Activated naive CD4-positive, alpha-beta T cell treated with anti-CD3 and anti-CD28 coated beads, Interleukin-2, amount 50 U/mL, for 24 hours (primary cell): ENCODE measurements around the gene GNRH2.

Experiments used
- H3K27ac Mint-ChIP-seq: one replicate; pipeline ENCODE4 v1.8.0; 2021; ENCODE audit warnings: mild to moderate bottlenecking, mixed read lengths
- H3K27me3 Mint-ChIP-seq: one replicate; pipeline ENCODE4 v1.8.0; 2021; ENCODE audit warnings: mixed read lengths
- H3K36me3 Mint-ChIP-seq: one replicate; pipeline ENCODE4 v1.8.0; 2021; ENCODE audit warnings: mixed read lengths
- H3K4me1 Mint-ChIP-seq: one replicate; pipeline ENCODE4 v1.8.0; 2021; ENCODE audit warnings: mixed read lengths
- H3K4me3 Mint-ChIP-seq: one replicate; pipeline ENCODE4 v1.8.0; 2021; ENCODE audit warnings: mild to moderate bottlenecking, mixed read lengths
- H3K9me3 Mint-ChIP-seq: one replicate; pipeline ENCODE4 v1.8.0; 2021; ENCODE audit warnings: mixed read lengths

GNRH2 gene

GRCh38 chr20:3031524-3032147 lies 11.8 kb upstream of the GNRH2 start:
- Mint-ChIP-seq H3K36me3 (peaks cover 17% of the 10 kb centered on the region), H3K9me3 (no peaks in the 10 kb centered on the region), H3K4me1 (no peaks in the 10 kb centered on the region), H3K27ac (no peak overlapping the region), H3K27me3 (no peaks in the 10 kb centered on the region), H3K4me3 (no peak overlapping the region)

GRCh38 chr20:3032624-3033023 lies 10.8 kb upstream of the GNRH2 start:
- Mint-ChIP-seq H3K4me3 (no peak overlapping the region), H3K36me3 (peaks cover 13% of the 10 kb centered on the region), H3K27ac (no peak overlapping the region), H3K9me3 (no peaks in the 10 kb centered on the region), H3K27me3 (no peaks in the 10 kb centered on the region), H3K4me1 (no peaks in the 10 kb centered on the region)

- H3K36me3 Mint-ChIP-seq, result peaks cover 9% of the 10 kb centered on the region
- H3K27ac Mint-ChIP-seq, result no peak overlapping the region
Observed at GRCh38 chr20:3037654-3038053, 5.8 kb upstream of the GNRH2 start.

GRCh38 chr20:3038454-3038853 lies 5.0 kb upstream of the GNRH2 start:
- Mint-ChIP-seq H3K4me1 (no peaks in the 10 kb centered on the region), H3K4me3 (no peak overlapping the region), H3K9me3 (no peaks in the 10 kb centered on the region), H3K36me3 (peaks cover 9% of the 10 kb centered on the region), H3K27me3 (no peaks in the 10 kb centered on the region), H3K27ac (peak overlapping the region; percentile 59)

More at GRCh38 chr20:3037654-3038053, 5.8 kb upstream of the GNRH2 start:
- no peaks in the 10 kb centered on the region for H3K4me1 Mint-ChIP-seq
- no peak overlapping the region for H3K4me3 Mint-ChIP-seq
- H3K27me3 Mint-ChIP-seq, result no peaks in the 10 kb centered on the region
- H3K9me3 Mint-ChIP-seq, result no peaks in the 10 kb centered on the region

- Mint-ChIP-seq H3K9me3 (no peaks in the 10 kb centered on the region), H3K4me3 (no peak overlapping the region), H3K36me3 (peaks cover 9% of the 10 kb centered on the region), H3K27ac (peak overlapping the region; percentile 93), H3K4me1 (no peaks in the 10 kb centered on the region), H3K27me3 (no peaks in the 10 kb centered on the region)
Observed at GRCh38 chr20:3039426-3039825, 4.0 kb upstream of the GNRH2 start.

- Mint-ChIP-seq H3K9me3 (no peaks in the 10 kb centered on the region), H3K36me3 (peaks cover 7% of the 10 kb centered on the region), H3K27me3 (no peaks in the 10 kb centered on the region), H3K27ac (no peak overlapping the region), H3K4me1 (peaks cover 2% of the 10 kb centered on the region), H3K4me3 (no peak overlapping the region)
Observed at GRCh38 chr20:3040086-3040485, 3.3 kb upstream of the GNRH2 start.

GRCh38 chr20:3041854-3042409 lies 1.5 kb upstream of the GNRH2 start:
- peaks cover 9% of the 10 kb centered on the region for H3K4me1 Mint-ChIP-seq
- H3K9me3 Mint-ChIP-seq, result no peaks in the 10 kb centered on the region
- no peak overlapping the region for H3K4me3 Mint-ChIP-seq
- no peaks in the 10 kb centered on the region for H3K27me3 Mint-ChIP-seq
- peaks cover 4% of the 10 kb centered on the region for H3K36me3 Mint-ChIP-seq
- no peak overlapping the region for H3K27ac Mint-ChIP-seq

GRCh38 chr20:3042625-3043024 lies 797 bp upstream of the GNRH2 start:
- Mint-ChIP-seq H3K27ac (no peak overlapping the region), H3K36me3 (peaks cover 4% of the 10 kb centered on the region), H3K9me3 (no peaks in the 10 kb centered on the region), H3K4me3 (no peak overlapping the region), H3K27me3 (no peaks in the 10 kb centered on the region), H3K4me1 (peaks cover 11% of the 10 kb centered on the region)

GRCh38 chr20:3044336-3044965 lies 1.0 kb downstream of the GNRH2 start:
- Mint-ChIP-seq H3K27me3 (no peaks in the 10 kb centered on the region), H3K4me1 (peaks cover 16% of the 10 kb centered on the region), H3K4me3 (peak overlapping the region; percentile 15), H3K27ac (no peak overlapping the region), H3K9me3 (no peaks in the 10 kb centered on the region), H3K36me3 (peaks cover 8% of the 10 kb centered on the region)

GRCh38 chr20:3045042-3045815 lies 1.8 kb downstream of the GNRH2 start:
- Mint-ChIP-seq H3K9me3 (no peaks in the 10 kb centered on the region), H3K4me1 (peaks cover 20% of the 10 kb centered on the region), H3K36me3 (peaks cover 10% of the 10 kb centered on the region), H3K27ac (peak overlapping the region; percentile 53), H3K27me3 (no peaks in the 10 kb centered on the region), H3K4me3 (peak overlapping the region; percentile 84)

- Mint-ChIP-seq H3K27ac (peak within 1 kb of the TSS; percentile 85), H3K27me3 (no peaks in the 10 kb centered on the region), H3K9me3 (no peaks in the 10 kb centered on the region), H3K4me3 (peak within 1 kb of the TSS; percentile 95), H3K4me1 (peaks cover 20% of the 10 kb centered on the region), H3K36me3 (peaks cover 10% of the 10 kb centered on the region)
Observed at GRCh38 chr20:3045816-3046676, 2.6 kb downstream of the GNRH2 start, which contains the start of gene MRPS26. TSS of gene MRPS26 (plus strand) at chr20:3046052. CDS start at chr20:3046069, 17 bp downstream.

- H3K36me3 Mint-ChIP-seq, result peaks cover 10% of the 10 kb centered on the region
- H3K27me3 Mint-ChIP-seq, result no peaks in the 10 kb centered on the region
- no peaks in the 10 kb centered on the region for H3K9me3 Mint-ChIP-seq
- H3K4me3 Mint-ChIP-seq, result peak overlapping the region; percentile 95
- peak overlapping the region; percentile 85 for H3K27ac Mint-ChIP-seq
- peaks cover 20% of the 10 kb centered on the region for H3K4me1 Mint-ChIP-seq
Observed at GRCh38 chr20:3046677-3047462, 3.4 kb downstream of the GNRH2 start.

- no peak overlapping the region for H3K27ac Mint-ChIP-seq
- no peaks in the 10 kb centered on the region for H3K9me3 Mint-ChIP-seq
- peaks cover 10% of the 10 kb centered on the region for H3K36me3 Mint-ChIP-seq
- no peaks in the 10 kb centered on the region for H3K27me3 Mint-ChIP-seq
- peak overlapping the region; percentile 44 for H3K4me3 Mint-ChIP-seq
- H3K4me1 Mint-ChIP-seq, result peaks cover 20% of the 10 kb centered on the region
Observed at GRCh38 chr20:3047486-3048419, 4.3 kb downstream of the GNRH2 start.
